HepG2 (cell line): ENCODE data around the gene FOXA1. TPM values are rescaled to one million over a fixed set of nuclear protein-coding genes. Genes with fewer than 3 reads are reported as not detected.

Experiments used
- ARID3A ChIP-seq: IDR thresholded peaks from 2 replicates; pipeline ENCODE4 v1.6.1; 2012; ENCODE audit warnings: low read depth, low read length, improper control_type of control experiment
- EHMT2 ChIP-seq: fragments of 200-600 bp; sonication (generic); IDR thresholded peaks from 2 replicates; pipeline ENCODE4 v1.7.0; 2017; ENCODE audit warnings: antibody characterized with exemption, low read depth, low read length, borderline replicate concordance
- GTF3A ChIP-seq: sonication (generic); formaldehyde crosslinking; conservative IDR thresholded peaks from 2 replicates; pipeline ENCODE4 v1.4.0; 2020; ENCODE audit warnings: mild to moderate bottlenecking, missing genetic modification reagents
- HOXA5 ChIP-seq: sonication (generic); formaldehyde crosslinking; IDR thresholded peaks from 2 replicates; pipeline ENCODE4 v1.4.0; 2020; ENCODE audit warnings: missing genetic modification reagents
- IRX3 ChIP-seq: sonication (generic); formaldehyde crosslinking; IDR thresholded peaks from 2 replicates; pipeline ENCODE4 v1.8.1; 2023; ENCODE audit warnings: mild to moderate bottlenecking, low read depth, missing genetic modification reagents, borderline replicate concordance
- MLXIP ChIP-seq: sonication (generic); formaldehyde crosslinking; IDR thresholded peaks from 2 replicates; pipeline ENCODE4 v1.9.0; 2021; ENCODE audit warnings: missing genetic modification reagents, borderline replicate concordance
- NFATC3 ChIP-seq: sonication (generic); formaldehyde crosslinking; IDR thresholded peaks from 2 replicates; pipeline ENCODE4 v1.5.1; 2020; ENCODE audit warnings: mild to moderate bottlenecking, missing genetic modification reagents
- NR2F2 ChIP-seq: IDR thresholded peaks from 2 replicates; pipeline ENCODE4 v1.6.1; 2012; ENCODE audit warnings: low read depth, inconsistent platforms, borderline replicate concordance
- PHF8 ChIP-seq: sonication (generic); formaldehyde crosslinking; IDR thresholded peaks from 2 replicates; pipeline ENCODE4 v1.5.0; 2020; ENCODE audit warnings: missing genetic modification reagents
- RBM39 ChIP-seq: fragments of 200-400 bp; formaldehyde crosslinking; IDR thresholded peaks from one replicate; pipeline ENCODE4 v1.6.1; 2018; ENCODE audit warnings: antibody characterized with exemption, mild to moderate bottlenecking, low read depth, low read length; ENCODE audit not compliant: poor library complexity, severe bottlenecking
- RXRB ChIP-seq: IDR thresholded peaks from 2 replicates; pipeline ENCODE4 v1.6.1; 2016; ENCODE audit warnings: borderline replicate concordance, missing genetic modification reagents, missing compliant biosample characterization
- SIN3A ChIP-seq: IDR thresholded peaks from 2 replicates; pipeline ENCODE4 v1.6.1; 2011; ENCODE audit warnings: low read depth, mild to moderate bottlenecking, control low read depth, low read length, borderline replicate concordance
- SUZ12 ChIP-seq: fragments of 150-350 bp; IDR thresholded peaks from 2 replicates; pipeline ENCODE4 v1.6.1; 2014; ENCODE audit warnings: low read depth, low read length
- TAF1 ChIP-seq: sonication (generic); formaldehyde crosslinking; IDR thresholded peaks from 2 replicates; pipeline ENCODE4 v1.4.0; 2020; ENCODE audit warnings: missing genetic modification reagents
- ZNF569 ChIP-seq: sonication (generic); formaldehyde crosslinking; IDR thresholded peaks from 2 replicates; pipeline ENCODE4 v1.5.0; 2020; ENCODE audit warnings: mild to moderate bottlenecking, missing genetic modification reagents, moderate library complexity, borderline replicate concordance
- ZNF570 ChIP-seq: sonication (generic); formaldehyde crosslinking; IDR thresholded peaks from 2 replicates; pipeline ENCODE4 v1.4.0; 2020; ENCODE audit warnings: mild to moderate bottlenecking, missing genetic modification reagents, borderline replicate concordance
- ZNF672 ChIP-seq: sonication (generic); formaldehyde crosslinking; IDR thresholded peaks from 2 replicates; pipeline ENCODE4 v1.8.1; 2022; ENCODE audit warnings: missing genetic modification reagents
- ZNF713 ChIP-seq: sonication (generic); formaldehyde crosslinking; IDR thresholded peaks from 2 replicates; pipeline ENCODE4 v1.4.0; 2020; ENCODE audit warnings: mild to moderate bottlenecking, missing genetic modification reagents
- ZNF770 ChIP-seq: sonication (generic); formaldehyde crosslinking; IDR thresholded peaks from 2 replicates; pipeline ENCODE4 v1.5.0; 2020; ENCODE audit warnings: mild to moderate bottlenecking, missing genetic modification reagents
- ZNF776 ChIP-seq: sonication (generic); formaldehyde crosslinking; IDR thresholded peaks from 2 replicates; pipeline ENCODE4 v1.4.0; 2020; ENCODE audit warnings: mild to moderate bottlenecking, missing genetic modification reagents
- ZNF788 ChIP-seq: sonication (generic); formaldehyde crosslinking; IDR thresholded peaks from 2 replicates; pipeline ENCODE4 v1.5.0; 2020; ENCODE audit warnings: mild to moderate bottlenecking, missing genetic modification reagents, borderline replicate concordance
- ZNF816 ChIP-seq: sonication (generic); formaldehyde crosslinking; IDR thresholded peaks from 2 replicates; pipeline ENCODE4 v1.8.0; 2022; ENCODE audit warnings: missing genetic modification reagents, mild to moderate bottlenecking, borderline replicate concordance
- polyA plus RNA-seq, 8 experiments: library from polyadenylated mRNA; depleted of rRNA in 3 of 8; stranded (reverse) in 7 of 8; unstranded in 1 of 8; fragments of >200 nt; fragmentation: Illumina TruSeq in 4 of 8; extraction: Trizol in 4 of 8; gene quantifications; 2 replicates each; pipeline versions ENCODE4 v1.2.1 to v1.2.3, GENCODE V29; 2011 to 2016; ENCODE audit warnings: low read depth in 4 of 8, missing spikeins in 1 of 8, mixed read lengths in 1 of 8; ENCODE audit not compliant: insufficient read depth in 1 of 8
- total RNA-seq, 5 experiments: library from RNA; depleted of rRNA; stranded (reverse); fragments of >200 nt; fragmentation: Illumina TruSeq; extraction: Trizol; gene quantifications; 2 replicates each; pipeline ENCODE4 v1.2.3, GENCODE V29; 2016; ENCODE audit warnings: low read depth in 1 of 5

FOXA1 gene
- total and polyA plus RNA-seq, 2 of the 13 experiments (the other 11 are each of a cell fraction or from before 2014, with no cell fraction given) = 43.4 to 58.6 TPM

GRCh38 chr14:37594238-37594970 is 645 bp downstream of the FOXA1 start (continued):
- peak; percentile 87; the same call in 1 of the 2 replicates for TF ChIP-seq ZNF816 (CRISPR knock-in tag)
- TF ChIP-seq ARID3A = peak; percentile 57; the same call in 1 of the 2 replicates
- no peak for TF ChIP-seq GTF3A (CRISPR knock-in tag)
- TF ChIP-seq RBM39 = no peak
- peak; percentile 29 for TF ChIP-seq TAF1 (CRISPR knock-in tag)
- peak; percentile 73 for TF ChIP-seq IRX3 (CRISPR knock-in tag)
- TF ChIP-seq SUZ12 = no peak
- no peak for TF ChIP-seq EHMT2
- no peak for TF ChIP-seq ZNF672
- peak; percentile 58 for TF ChIP-seq RXRB (CRISPR knock-in tag)
- no peak for TF ChIP-seq NR2F2
- TF ChIP-seq ZNF569 = no peak
- TF ChIP-seq ZNF713 (CRISPR knock-in tag) = no peak
- TF ChIP-seq NFATC3 (CRISPR knock-in tag) = peak; percentile 63; the same call in 1 of the 2 replicates
- TF ChIP-seq ZNF770 (CRISPR knock-in tag) = no peak
- peak; percentile 91; the same call in 1 of the 2 replicates for TF ChIP-seq HOXA5
- TF ChIP-seq ZNF776 = peak; percentile 87
- no peak; the same call in 1 of the 2 replicates for TF ChIP-seq MLXIP
- no peak for TF ChIP-seq ZNF788 (CRISPR knock-in tag)
- TF ChIP-seq SIN3A = peak; percentile 68
- TF ChIP-seq PHF8 = peak; percentile 82
- no peak for TF ChIP-seq ZNF570
